Stimulated activated naive CD8-positive, alpha-beta T cell treated with anti-CD3 and anti-CD28 coated beads, Interleukin-15, amount 100 ng/mL, for 72 hours (primary cell): Measurements from ENCODE around the gene BPIFB3.
"Not testable (repeated sequence)": the region's sequence is repeated elsewhere in the genome, so short reads cannot be mapped to it uniquely, and the experiment has no call there.

Experiments
- ATAC-seq: fragments of 150-1000 bp; cut with Tn5 transposase; 2 replicates; pipeline ENCODE4 v1.10.0; 2021; ENCODE audit warnings: mild to moderate bottlenecking, moderate library complexity
- DNase-seq, 2 donors: peaks; one replicate each; pipeline ENCODE4 v3.0.0; 2021 to 2022
- H3K27ac Mint-ChIP-seq, 2 donors: one replicate each; pipeline ENCODE4 v1.8.0; 2022; ENCODE audit warnings: mild to moderate bottlenecking in 2 of 2, mixed read lengths in 2 of 2, moderate library complexity in 2 of 2
- H3K27me3 Mint-ChIP-seq: one replicate; pipeline ENCODE4 v1.8.0; 2022; ENCODE audit warnings: mixed read lengths
- H3K4me1 Mint-ChIP-seq: one replicate; pipeline ENCODE4 v1.8.0; 2022; ENCODE audit warnings: mild to moderate bottlenecking, mixed read lengths
- H3K4me3 Mint-ChIP-seq, 2 donors: one replicate each; pipeline ENCODE4 v1.8.0; 2022; ENCODE audit warnings: mild to moderate bottlenecking in 2 of 2, mixed read lengths in 2 of 2, moderate library complexity in 1 of 2
- H3K9me3 Mint-ChIP-seq, 2 donors: one replicate each; pipeline ENCODE4 v1.8.0; 2022; ENCODE audit warnings: mixed read lengths in 2 of 2

BPIFB3 gene

DNA sequence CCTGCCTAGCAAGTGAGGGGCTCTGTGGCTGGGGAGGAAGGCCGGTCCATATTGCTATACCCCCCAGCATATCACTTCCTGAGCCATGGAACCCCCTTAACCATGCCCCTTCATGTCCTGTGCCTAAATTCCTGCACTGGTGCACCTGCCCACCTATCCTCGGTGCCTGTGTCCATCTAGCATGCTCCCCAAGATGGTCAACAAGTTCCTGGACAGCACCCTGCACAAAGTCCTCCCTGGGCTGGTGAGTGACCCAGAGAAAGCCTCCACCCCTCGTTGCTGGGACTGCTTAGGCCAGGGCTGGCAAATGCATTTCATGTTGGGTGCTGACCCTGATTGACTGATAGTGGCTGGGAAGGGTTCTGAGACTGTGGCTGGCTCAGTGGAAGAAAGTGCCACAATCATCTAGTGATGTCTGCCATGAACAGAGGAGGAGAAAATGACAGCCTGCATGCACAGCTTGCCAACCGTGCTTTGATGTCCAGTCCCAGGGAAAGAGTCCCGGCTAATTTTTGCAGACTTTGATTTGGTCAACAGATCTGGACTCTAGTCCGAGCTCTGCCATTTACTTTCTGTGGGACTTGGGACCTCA lies 18.7 kb upstream of the BPIFB3 start:
- Mint-ChIP-seq H3K27me3 (no peaks in the 10 kb centered on the region), H3K4me1 (no peaks in the 10 kb centered on the region), H3K9me3 (peaks cover 15 to 25% of the 10 kb centered on the region in 2 donors), H3K27ac (no peak overlapping the region), H3K4me3 (no peak overlapping the region)
- DNase-seq (no peak), ATAC-seq (no peak)

DNA sequence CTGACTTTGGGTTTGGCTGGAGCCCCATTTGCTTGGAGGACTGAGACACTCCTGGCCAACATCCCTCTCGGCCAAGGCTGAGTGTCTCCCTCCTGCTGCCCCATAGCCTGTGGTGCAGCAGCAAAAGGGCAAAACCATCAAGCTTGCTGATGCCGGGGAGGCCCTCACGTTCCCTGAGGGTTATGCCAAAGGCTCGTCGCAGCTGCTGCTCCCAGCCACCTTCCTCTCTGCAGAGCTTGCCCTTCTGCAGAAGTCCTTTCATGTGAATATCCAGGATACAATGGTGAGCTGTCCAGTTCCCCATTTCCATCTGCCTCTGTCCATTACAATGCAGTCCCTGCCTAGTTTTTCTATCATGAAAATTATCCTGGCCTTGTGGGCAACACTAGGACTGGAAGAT lies 16.2 kb upstream of the BPIFB3 start:
- DNase-seq (no peak), ATAC-seq (no peak)
- no peaks in the 10 kb centered on the region for H3K27me3 Mint-ChIP-seq
- no peaks in the 10 kb centered on the region for H3K4me1 Mint-ChIP-seq
- peaks cover 15 to 23% of the 10 kb centered on the region in 2 donors for H3K9me3 Mint-ChIP-seq
- H3K4me3 Mint-ChIP-seq, result no peak overlapping the region
- H3K27ac Mint-ChIP-seq, result no peak overlapping the region

GRCh38 chr20:33038243-33038642 lies 15.5 kb upstream of the BPIFB3 start:
- Mint-ChIP-seq H3K9me3 (peaks cover 9 to 15% of the 10 kb centered on the region in 2 donors), H3K27ac (no peak overlapping the region), H3K4me1 (no peaks in the 10 kb centered on the region), H3K27me3 (no peaks in the 10 kb centered on the region), H3K4me3 (no peak overlapping the region)
- DNase-seq (no peak), ATAC-seq (no peak)

- peaks cover 16 to 30% of the 10 kb centered on the region in 2 donors for H3K9me3 Mint-ChIP-seq
- H3K27ac Mint-ChIP-seq, result no peak overlapping the region
- no peak overlapping the region for H3K4me3 Mint-ChIP-seq
- DNase-seq (no peak), ATAC-seq (no peak)
- no peaks in the 10 kb centered on the region for H3K27me3 Mint-ChIP-seq
- H3K4me1 Mint-ChIP-seq, result no peaks in the 10 kb centered on the region
These were observed 11.3 kb upstream of the BPIFB3 start for GRCh38 chr20:33042430-33042829.

DNA sequence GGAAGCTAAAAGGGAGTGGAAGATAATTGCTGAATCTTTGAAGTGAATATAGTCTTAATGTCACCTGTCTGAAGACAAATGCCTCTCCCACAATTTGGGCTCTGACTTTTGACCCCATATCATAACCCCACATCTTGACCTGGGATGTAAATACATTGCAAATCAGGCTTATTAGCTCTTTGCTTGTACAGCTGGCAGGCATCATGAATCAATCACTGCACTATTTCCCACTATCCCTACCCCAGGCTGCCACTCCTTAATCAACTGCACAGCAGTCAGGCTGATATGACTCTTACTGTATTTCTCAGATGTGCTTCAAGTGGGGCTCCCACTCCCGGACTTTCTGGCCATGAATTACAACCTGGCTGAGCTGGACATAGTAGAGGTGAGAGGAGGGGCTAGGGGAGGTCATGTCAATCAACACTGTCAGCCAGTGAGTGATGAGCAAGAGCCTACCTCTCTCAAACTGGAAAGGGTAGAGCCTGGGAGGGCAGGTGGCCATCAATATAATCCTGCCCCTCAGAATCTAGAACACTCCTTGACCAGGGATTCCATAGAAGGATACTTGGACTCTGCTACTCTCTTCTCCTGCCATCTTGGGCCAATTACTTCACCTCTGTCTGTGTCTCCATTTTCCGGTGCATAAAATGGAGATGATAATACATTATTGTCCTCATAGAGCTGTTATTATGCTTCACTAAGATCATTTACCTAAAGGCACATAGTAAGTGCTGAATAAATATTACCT lies 10.5 kb upstream of the BPIFB3 start:
- Mint-ChIP-seq H3K27me3 (no peaks in the 10 kb centered on the region), H3K4me3 (no peak overlapping the region)
- no peak for DNase-seq

GRCh38 chr20:33043731-33044181 lies 9.9 kb upstream of the BPIFB3 start:
- Mint-ChIP-seq H3K4me3 (no peak overlapping the region), H3K27ac (no peak overlapping the region), H3K4me1 (no peaks in the 10 kb centered on the region), H3K9me3 (peaks cover 9 to 18% of the 10 kb centered on the region in 2 donors), H3K27me3 (no peaks in the 10 kb centered on the region)
- DNase-seq (no peak), ATAC-seq (no peak)

More for the DNA sequence above, 10.5 kb upstream of the BPIFB3 start:
- Mint-ChIP-seq H3K27ac (no peak overlapping the region), H3K4me1 (no peaks in the 10 kb centered on the region), H3K9me3 (peaks cover 12 to 24% of the 10 kb centered on the region in 2 donors)
- no peak for ATAC-seq

- H3K9me3 Mint-ChIP-seq, result peaks cover 9 to 16% of the 10 kb centered on the region in 2 donors
- DNase-seq, H3K4me1 Mint-ChIP-seq, H3K27me3 Mint-ChIP-seq, ATAC-seq, H3K27ac Mint-ChIP-seq, H3K4me3 Mint-ChIP-seq: not testable (repeated sequence)
These were observed 8.5 kb upstream of the BPIFB3 start for GRCh38 chr20:33045129-33045721.

DNA sequence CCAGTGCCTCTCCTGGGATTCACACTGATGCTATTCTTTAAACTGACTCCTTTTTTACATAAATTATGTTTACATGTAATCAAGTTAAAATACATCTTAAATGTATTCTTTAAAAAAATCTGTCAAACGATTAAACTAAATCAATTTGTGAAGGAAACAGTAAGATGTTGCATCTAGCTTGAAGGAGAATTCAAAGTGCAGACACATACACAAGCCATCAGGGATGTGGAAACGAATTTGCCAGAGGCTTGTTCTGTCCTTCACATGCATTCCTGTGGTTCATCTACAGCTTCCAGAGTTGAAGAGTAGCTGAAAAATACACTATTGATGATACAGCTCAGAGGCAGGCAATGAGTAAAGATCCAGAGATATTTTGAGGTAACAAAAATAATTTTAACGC lies 7.3 kb upstream of the BPIFB3 start:
- no peak for ATAC-seq
- no peak overlapping the region for H3K27ac Mint-ChIP-seq

GRCh38 chr20:33051333-33051732 lies 2.4 kb upstream of the BPIFB3 start:
- Mint-ChIP-seq H3K4me1 (no peaks in the 10 kb centered on the region), H3K4me3 (no peak overlapping the region), H3K9me3 (no peaks in the 10 kb centered on the region), H3K27ac (no peak overlapping the region), H3K27me3 (no peaks in the 10 kb centered on the region)
- ATAC-seq, result no peak
- no peak for DNase-seq

More for the DNA sequence above, 7.3 kb upstream of the BPIFB3 start:
- H3K27me3 Mint-ChIP-seq, result no peaks in the 10 kb centered on the region
- no peaks in the 10 kb centered on the region for H3K4me1 Mint-ChIP-seq
- H3K9me3 Mint-ChIP-seq, result peaks cover 9 to 16% of the 10 kb centered on the region in 2 donors
- H3K4me3 Mint-ChIP-seq, result no peak overlapping the region
- DNase-seq, result no peak

DNA sequence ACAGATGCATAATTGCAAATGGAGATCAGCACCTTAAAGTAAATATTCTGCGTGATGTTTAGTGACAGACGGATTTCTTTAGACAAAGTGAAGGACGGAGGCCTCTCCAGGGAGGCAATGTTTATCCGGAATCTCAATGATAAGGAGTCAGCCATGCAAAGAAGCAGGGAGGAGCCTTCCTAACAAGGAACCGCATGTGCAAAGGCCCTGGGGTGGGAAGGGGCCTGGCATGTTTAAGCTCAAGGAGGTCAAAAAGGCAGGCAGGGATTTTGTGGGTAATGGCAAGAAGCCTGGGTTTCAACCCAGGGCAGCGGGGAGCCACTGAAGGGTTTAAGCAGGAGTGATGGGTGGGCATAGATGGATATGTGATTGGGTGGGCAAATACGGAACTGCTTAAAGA lies 678 bp downstream of the BPIFB3 start:
- H3K4me1 Mint-ChIP-seq, result no peaks in the 10 kb centered on the region
- no peak for DNase-seq
- H3K27me3 Mint-ChIP-seq, result no peaks in the 10 kb centered on the region
- no peaks in the 10 kb centered on the region for H3K9me3 Mint-ChIP-seq
- peak overlapping the region in 1 of 2 donors; percentile 72 for H3K27ac Mint-ChIP-seq
- ATAC-seq, result no peak
- H3K4me3 Mint-ChIP-seq, result no peak overlapping the region

- Mint-ChIP-seq H3K9me3 (no peaks in the 10 kb centered on the region), H3K27ac (no peak overlapping the region), H3K4me1 (no peaks in the 10 kb centered on the region), H3K27me3 (no peaks in the 10 kb centered on the region), H3K4me3 (no peak overlapping the region)
- ATAC-seq (no peak), DNase-seq (no peak)
These were observed 1.1 kb downstream of the BPIFB3 start for GRCh38 chr20:33054791-33055190.

GRCh38 chr20:33059136-33059535 lies 5.4 kb downstream of the BPIFB3 start:
- Mint-ChIP-seq H3K4me1 (no peaks in the 10 kb centered on the region), H3K27me3 (no peaks in the 10 kb centered on the region), H3K27ac (no peak overlapping the region), H3K4me3 (no peak overlapping the region), H3K9me3 (no peaks in the 10 kb centered on the region)
- no peak for DNase-seq
- no peak for ATAC-seq

DNA sequence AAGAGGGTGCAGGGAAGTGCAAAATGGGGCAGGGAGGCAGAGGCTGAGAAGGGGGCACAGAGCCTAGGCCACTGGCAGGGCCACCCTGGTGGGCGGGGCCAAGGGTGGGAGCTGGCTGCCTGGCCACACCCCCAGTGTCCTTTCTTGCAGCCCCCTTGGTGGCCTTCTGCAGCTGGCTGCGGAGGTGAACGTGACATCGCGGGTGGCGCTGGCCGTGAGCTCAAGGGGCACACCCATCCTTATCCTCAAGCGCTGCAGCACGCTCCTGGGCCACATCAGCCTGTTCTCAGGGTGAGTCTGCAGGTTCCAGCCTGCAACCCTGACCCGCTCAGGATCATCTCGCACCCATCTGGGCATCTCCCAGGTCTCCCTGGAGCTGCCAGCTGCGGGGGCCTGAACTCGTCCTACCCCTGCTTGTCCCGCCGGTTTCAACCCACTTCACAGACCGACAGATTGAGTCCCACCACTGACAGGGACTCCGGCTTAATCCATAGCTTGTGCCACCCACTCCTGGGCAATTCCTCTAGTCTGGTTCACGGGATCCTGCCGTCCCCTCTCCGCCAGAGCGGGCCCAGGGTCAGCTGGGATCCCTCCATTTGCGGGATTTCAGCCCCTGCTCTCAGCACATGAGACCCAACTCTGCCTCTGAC lies 6.2 kb downstream of the BPIFB3 start:
- no peak for DNase-seq
- no peak overlapping the region for H3K27ac Mint-ChIP-seq
- H3K27me3 Mint-ChIP-seq, result no peaks in the 10 kb centered on the region
- H3K9me3 Mint-ChIP-seq, result no peaks in the 10 kb centered on the region
- H3K4me1 Mint-ChIP-seq, result no peaks in the 10 kb centered on the region
- no peak for ATAC-seq
- H3K4me3 Mint-ChIP-seq, result no peak overlapping the region

GRCh38 chr20:33061658-33062028 lies 7.9 kb downstream of the BPIFB3 start:
- Mint-ChIP-seq H3K4me3 (no peak overlapping the region), H3K27me3 (no peaks in the 10 kb centered on the region), H3K27ac (no peak overlapping the region), H3K4me1 (no peaks in the 10 kb centered on the region), H3K9me3 (no peaks in the 10 kb centered on the region)
- no peak for ATAC-seq
- DNase-seq, result no peak

DNA sequence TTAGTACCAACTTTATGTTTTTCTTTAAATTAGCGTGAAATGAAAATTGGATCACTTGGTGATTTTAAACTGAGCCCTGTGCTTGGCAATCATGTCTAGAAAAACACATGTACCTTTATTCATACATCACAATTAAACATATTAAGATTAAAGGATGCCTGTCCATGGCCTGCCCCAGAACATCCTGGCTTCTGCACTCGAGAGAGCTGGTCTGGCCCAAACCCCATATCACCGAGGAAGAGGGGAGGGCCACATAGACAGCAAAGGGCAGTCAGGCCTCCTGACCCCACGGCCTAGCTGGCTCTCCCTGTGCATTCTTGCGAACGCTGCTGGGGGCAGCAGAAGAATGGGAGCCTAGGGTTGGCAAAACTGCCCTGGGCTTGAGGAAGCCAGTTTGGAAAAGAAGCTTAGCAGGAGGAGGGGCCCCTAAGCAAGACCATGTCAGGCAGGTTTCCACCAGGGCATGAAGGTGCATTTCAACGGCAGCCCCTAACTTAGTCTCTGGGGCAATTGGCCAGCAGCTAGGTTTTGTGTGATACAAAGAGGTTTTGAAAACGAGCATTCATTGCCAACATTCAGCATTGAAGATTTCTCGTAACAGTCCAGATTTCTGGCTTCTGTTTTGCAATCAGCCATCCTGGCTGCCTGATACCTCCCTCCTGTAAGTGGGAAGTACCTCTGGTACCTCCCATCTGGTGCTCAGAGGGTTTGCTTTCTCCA lies 8.6 kb downstream of the BPIFB3 start:
- no peak for DNase-seq
- Mint-ChIP-seq H3K9me3 (no peaks in the 10 kb centered on the region), H3K4me1 (no peaks in the 10 kb centered on the region), H3K4me3 (no peak overlapping the region), H3K27me3 (no peaks in the 10 kb centered on the region), H3K27ac (peak overlapping the region in 1 of 2 donors; percentile 70)
- ATAC-seq, result no peak
